ENCODE results near the gene TUBB6.

- peak; percentile 55 to 70 (median 60) for TF ChIP-seq CTCF (IDR thresholded peaks at IDR 0.05)
- TF ChIP-seq POLR2A (IDR thresholded peaks at IDR 0.05): no peak
Observed at GRCh38 chr18:12271376-12272235, 36.4 kb upstream of the TUBB6 start.

All from right lobe of liver (tissue), 4 donors.